Mammary epithelial cell (primary cell): ENCODE data around the gene VSTM2L.

Experiments
- CTCF ChIP-seq, 2 donors: IDR thresholded peaks in 1 of 2; conservative IDR thresholded peaks in 1 of 2; 2 replicates each; pipeline ENCODE4 v1.5.1; 2011 to 2012; ENCODE audit warnings: inconsistent platforms in 2 of 2, low read length in 2 of 2, mild to moderate bottlenecking in 2 of 2, control low read depth in 1 of 2, low read depth in 1 of 2; ENCODE audit not compliant: insufficient read depth in 1 of 2; ENCODE audit errors: extremely low read depth in 1 of 2
- EZH2 ChIP-seq: IDR thresholded peaks from 2 replicates; pipeline ENCODE4 v1.6.1; 2012; ENCODE audit warnings: low read length, inconsistent platforms, borderline replicate concordance

DNA sequence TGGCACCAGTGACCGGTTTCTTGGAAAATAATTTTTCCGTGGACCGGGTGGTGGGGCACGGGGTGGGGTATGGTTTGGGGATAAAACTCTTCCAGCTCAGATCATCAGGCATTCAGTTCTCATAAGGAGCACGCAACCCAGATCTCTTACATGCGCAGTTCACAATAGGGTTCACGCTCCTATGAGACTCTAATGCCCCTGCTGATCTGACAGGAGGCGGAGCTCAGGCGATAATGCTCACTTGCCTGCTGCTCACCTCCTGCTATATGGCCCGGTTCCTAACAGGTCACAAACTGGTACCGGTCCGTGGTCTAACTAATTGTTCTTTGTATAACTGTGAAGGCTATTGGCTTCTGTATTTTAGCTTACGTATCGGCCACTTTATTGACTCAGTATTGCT lies 51.7 kb downstream of the VSTM2L start:
- TF ChIP-seq CTCF (conservative IDR thresholded peaks at IDR 0.05 in 1 of 2, IDR thresholded peaks at IDR 0.05 in 1 of 2; ENCODE audit: extremely low read depth in 1 of 2, insufficient read depth in 1 of 2, low read depth in 1 of 2, low read length in 2 of 2) (no peak), EZH2 (no peak)
